ENCODE results near the gene GNB1L. TPM values are rescaled to one million over a fixed set of nuclear protein-coding genes. Genes with fewer than 3 reads are reported as not detected.

The GNB1L gene
- total RNA-seq, 1 experiment from 2014 or later = 12.3 TPM

GRCh38 chr22:19759427-19760057, 95.1 kb downstream of the GNB1L start:
- H3K9me3 ChIP-seq (replicated peaks) = no peaks in the 10 kb centered on the region
- H3K27ac ChIP-seq = no peak overlapping the region
- H3K27me3 ChIP-seq = no peaks in the 10 kb centered on the region
- H3K4me1 ChIP-seq = peaks cover 5% of the 10 kb centered on the region; the same call in 1 of the 2 replicates
- H3K36me3 ChIP-seq = peaks cover 15% of the 10 kb centered on the region
- H3K4me3 ChIP-seq = peak overlapping the region; percentile 56
- DNase-seq = no peak

- H3K9me3 ChIP-seq (replicated peaks) = no peaks in the 10 kb centered on the region
- no peaks in the 10 kb centered on the region for H3K27me3 ChIP-seq
- H3K4me1 ChIP-seq = peaks cover 5% of the 10 kb centered on the region; the same call in 1 of the 2 replicates
- no peak overlapping the region for H3K27ac ChIP-seq
- H3K36me3 ChIP-seq = peaks cover 10% of the 10 kb centered on the region
- H3K4me3 ChIP-seq = no peak overlapping the region
- no peak for DNase-seq
These were observed 95.7 kb downstream of the GNB1L start for GRCh38 chr22:19758896-19759426.

- Histone ChIP-seq H3K36me3 (peaks cover 3% of the 10 kb centered on the region), H3K4me3 (no peak overlapping the region), H3K27ac (no peak overlapping the region), H3K4me1 (peaks cover 5% of the 10 kb centered on the region; the same call in 1 of the 2 replicates), H3K27me3 (no peaks in the 10 kb centered on the region), H3K9me3 (replicated peaks) (no peaks in the 10 kb centered on the region)
- no peak for DNase-seq
These were observed 96.4 kb downstream of the GNB1L start for GRCh38 chr22:19757985-19758895.

- no peak for DNase-seq
- H3K4me3 ChIP-seq = no peak overlapping the region
- peaks cover 11% of the 10 kb centered on the region; the same call in 1 of the 2 replicates for H3K4me1 ChIP-seq
- no peak overlapping the region for H3K27ac ChIP-seq
- H3K9me3 ChIP-seq (replicated peaks) = no peaks in the 10 kb centered on the region
- no peaks in the 10 kb centered on the region for H3K27me3 ChIP-seq
- H3K36me3 ChIP-seq = no peaks in the 10 kb centered on the region
These were observed 97.3 kb downstream of the GNB1L start for GRCh38 chr22:19757140-19757984.

- Histone ChIP-seq H3K36me3 (no peaks in the 10 kb centered on the region), H3K9me3 (replicated peaks) (no peaks in the 10 kb centered on the region), H3K4me1 (peaks cover 18% of the 10 kb centered on the region), H3K4me3 (no peak overlapping the region), H3K27ac (no peak overlapping the region), H3K27me3 (no peaks in the 10 kb centered on the region)
- DNase-seq = no peak
These were observed 98.2 kb downstream of the GNB1L start for GRCh38 chr22:19756288-19757128.

- DNase-seq = no peak
- no peaks in the 10 kb centered on the region for H3K36me3 ChIP-seq
- no peak overlapping the region for H3K4me3 ChIP-seq
- H3K27ac ChIP-seq = no peak overlapping the region
- H3K27me3 ChIP-seq = no peaks in the 10 kb centered on the region
- peaks cover 25% of the 10 kb centered on the region for H3K4me1 ChIP-seq
- H3K9me3 ChIP-seq (replicated peaks) = no peaks in the 10 kb centered on the region
These were observed 98.9 kb downstream of the GNB1L start for GRCh38 chr22:19755722-19756287.

GRCh38 chr22:19755145-19755710, 99.4 kb downstream of the GNB1L start:
- Histone ChIP-seq H3K27ac (no peak overlapping the region), H3K4me3 (no peak overlapping the region), H3K27me3 (no peaks in the 10 kb centered on the region), H3K4me1 (peaks cover 28% of the 10 kb centered on the region), H3K9me3 (replicated peaks) (no peaks in the 10 kb centered on the region), H3K36me3 (no peaks in the 10 kb centered on the region)
- DNase-seq = no peak

GRCh38 chr22:19754701-19755144, 100.0 kb downstream of the GNB1L start:
- Histone ChIP-seq H3K27ac (no peak overlapping the region), H3K4me1 (peaks cover 31% of the 10 kb centered on the region), H3K36me3 (no peaks in the 10 kb centered on the region), H3K27me3 (no peaks in the 10 kb centered on the region), H3K4me3 (no peak overlapping the region), H3K9me3 (replicated peaks) (no peaks in the 10 kb centered on the region)
- DNase-seq = no peak

GRCh38 chr22:19753996-19754700, 100.5 kb downstream of the GNB1L start:
- Histone ChIP-seq H3K4me3 (no peak overlapping the region), H3K27ac (no peak overlapping the region), H3K4me1 (peaks cover 33% of the 10 kb centered on the region), H3K9me3 (replicated peaks) (no peaks in the 10 kb centered on the region), H3K27me3 (no peaks in the 10 kb centered on the region), H3K36me3 (no peaks in the 10 kb centered on the region)
- no peak for DNase-seq

GRCh38 chr22:19753090-19753842, 101.4 kb downstream of the GNB1L start:
- no peak overlapping the region for H3K27ac ChIP-seq
- DNase-seq = no peak
- H3K9me3 ChIP-seq (replicated peaks) = no peaks in the 10 kb centered on the region
- no peak overlapping the region for H3K4me3 ChIP-seq
- H3K27me3 ChIP-seq = no peaks in the 10 kb centered on the region
- H3K4me1 ChIP-seq = peaks cover 37% of the 10 kb centered on the region
- H3K36me3 ChIP-seq = no peaks in the 10 kb centered on the region

GRCh38 chr22:19751497-19752245, 103.0 kb downstream of the GNB1L start:
- Histone ChIP-seq H3K27me3 (no peaks in the 10 kb centered on the region), H3K36me3 (no peaks in the 10 kb centered on the region), H3K4me1 (peaks cover 43% of the 10 kb centered on the region), H3K9me3 (replicated peaks) (no peaks in the 10 kb centered on the region), H3K4me3 (no peak overlapping the region; the same call in 1 of the 2 replicates), H3K27ac (peak overlapping the region; percentile 78; the same call in 1 of the 2 replicates)
- peak; percentile 43 to 46 for DNase-seq

All from SJCRH30 (cell line).